IMR-90 (cell line): Measurements from ENCODE around the gene ISCA1.

ENCODE experiments used
- CTCF ChIP-seq: conservative IDR thresholded peaks from 2 replicates; pipeline ENCODE4 v1.5.1; 2012; ENCODE audit warnings: mild to moderate bottlenecking, low read depth, low read length, improper control_type of control experiment
- MXI1 ChIP-seq: IDR thresholded peaks from 2 replicates; pipeline ENCODE4 v1.6.1; 2012; ENCODE audit warnings: low read depth, mild to moderate bottlenecking, low read length, moderate library complexity, borderline replicate concordance

GRCh38 chr9:86250123-86250522, 32.2 kb downstream of the ISCA1 start:
- TF ChIP-seq CTCF: no peak
- no peak for TF ChIP-seq MXI1
